GM12878 (cell line): ENCODE results near the gene DDX39B. TPM values are rescaled to one million over a fixed set of nuclear protein-coding genes. Genes with fewer than 3 reads are reported as not detected.

Source experiments
- ATAC-seq: fragments of 200-7000 bp; cut with Tn5 transposase; 3 replicates; pipeline ENCODE4 v1.9.1; 2020; ENCODE audit warnings: mild to moderate bottlenecking, moderate library complexity
- BruUV-seq: library from RNA; stranded (reverse); fragments of 400-500 nt; replicated peaks from 2 replicates; lab custom pipeline; 2021; lab: Mats Ljungman, UMichigan
- CTCF ChIA-PET: fragments of 300-600 bp; sonication (Branson Sonifier 250); formaldehyde crosslinking; extraction: SDS; loops from one replicate; lab custom pipeline; 2021; ENCODE audit warnings: inconsistent platforms; lab: Yijun Ruan, JAX
- POLR2A ChIA-PET: fragments of 350-600 bp; formaldehyde crosslinking; extraction: SDS; loops from one replicate; lab custom pipeline; 2021; ENCODE audit warnings: inconsistent platforms; lab: Charles Lee
- RAD21 ChIA-PET: fragments of 300-600 bp; sonication (Branson Sonifier 250); formaldehyde crosslinking; loops from one replicate; lab custom pipeline; 2023; ENCODE audit warnings: antibody characterized with exemption; ENCODE audit not compliant: unreplicated experiment; lab: Charles Lee
- SMC1A ChIA-PET: fragments of 300-600 bp; sonication (Branson Sonifier 250); formaldehyde crosslinking; loops from one replicate; lab custom pipeline; 2023; ENCODE audit not compliant: unreplicated experiment, uncharacterized antibody; lab: Charles Lee
- DNase-seq: peaks from one replicate; pipeline ENCODE4 v3.0.0-alpha.2; 2011; ENCODE audit warnings: low read depth, low spot score
- FAIRE-seq: peaks from 3 replicates; lab custom pipeline; 2011; peaks lifted over from hg19 to GRCh38; lab: Jason Lieb, UNC
- H2AFZ ChIP-seq: 2 replicates; pipeline ENCODE4 v1.6.0; 2011; ENCODE audit warnings: low read depth, low read length, control low read depth; ENCODE audit not compliant: control insufficient read depth
- H3K27ac ChIP-seq: 2 replicates; pipeline ENCODE4 v1.5.1; 2011; ENCODE audit warnings: control low read depth; ENCODE audit not compliant: control insufficient read depth, insufficient read depth
- H3K27me3 ChIP-seq, 2 experiments: replicated peaks in 1 of 2; 2 replicates each; pipeline versions ENCODE4 v1.6.0 to v1.6.1; 2011; ENCODE audit warnings: low read length in 1 of 2; ENCODE audit not compliant: control insufficient read depth in 2 of 2, insufficient read depth in 2 of 2
- H3K36me3 ChIP-seq, 2 experiments: 2 replicates each; pipeline ENCODE4 v1.5.1; 2011; ENCODE audit warnings: low read length in 1 of 2; ENCODE audit not compliant: control insufficient read depth in 2 of 2, insufficient read depth in 2 of 2
- H3K4me1 ChIP-seq: 2 replicates; pipeline ENCODE4 v1.6.1; 2011; ENCODE audit warnings: mild to moderate bottlenecking, low read length, moderate library complexity, mixed read lengths; ENCODE audit not compliant: control insufficient read depth, insufficient read depth
- H3K4me2 ChIP-seq: 2 replicates; pipeline ENCODE4 v1.6.0; 2011; ENCODE audit warnings: control low read depth; ENCODE audit not compliant: control insufficient read depth, insufficient read depth
- H3K4me3 ChIP-seq: fragments of 200-600 bp; sonication (generic); 2 replicates; pipeline ENCODE4 v1.5.1; 2016
- H3K79me2 ChIP-seq: 2 replicates; pipeline ENCODE4 v1.6.0; 2011; ENCODE audit warnings: low read length; ENCODE audit not compliant: control insufficient read depth, insufficient read depth
- H3K9ac ChIP-seq: 2 replicates; pipeline ENCODE4 v1.8.0; 2011; ENCODE audit warnings: low read length, control low read depth, mixed read lengths; ENCODE audit not compliant: control insufficient read depth, insufficient read depth
- H3K9me3 ChIP-seq: replicated peaks from 3 replicates; pipeline ENCODE4 v1.5.1; 2011; ENCODE audit warnings: mild to moderate bottlenecking, low read length; ENCODE audit not compliant: control insufficient read depth, insufficient read depth
- H4K20me1 ChIP-seq: 2 replicates; pipeline ENCODE4 v1.6.0; 2011; ENCODE audit not compliant: control insufficient read depth, insufficient read depth
- BCLAF1 ChIP-seq: fragments of 450-650 bp; IDR thresholded peaks from 2 replicates; pipeline ENCODE4 v1.6.1; 2017; ENCODE audit warnings: antibody characterized with exemption, mild to moderate bottlenecking, moderate library complexity
- CBX3 ChIP-seq: fragments of 200-600 bp; sonication (generic); IDR thresholded peaks from 2 replicates; pipeline ENCODE4 v1.6.1; 2016; ENCODE audit warnings: low read depth, borderline replicate concordance
- CHD2 ChIP-seq: IDR thresholded peaks from 2 replicates; pipeline ENCODE4 v1.6.1; 2011; ENCODE audit warnings: low read depth, low read length, improper control_type of control experiment, borderline replicate concordance
- EP300 ChIP-seq, 2 experiments: fragments of 150-350 bp in 1 of 2; IDR thresholded peaks; 2 replicates each; pipeline ENCODE4 v1.6.1; 2011 to 2012; ENCODE audit warnings: low read depth in 2 of 2, low read length in 2 of 2, borderline replicate concordance in 1 of 2, improper control_type of control experiment in 1 of 2, inconsistent platforms in 1 of 2; ENCODE audit not compliant: control insufficient read depth in 1 of 2
- IKZF2 ChIP-seq, 2 experiments: fragments of 450-650 bp; IDR thresholded peaks; 2 replicates each; pipeline ENCODE4 v1.6.1; 2017; ENCODE audit warnings: mild to moderate bottlenecking in 2 of 2, moderate library complexity in 2 of 2
- LARP7 ChIP-seq: fragments of 450-650 bp; IDR thresholded peaks from 2 replicates; pipeline ENCODE4 v1.6.1; 2017; ENCODE audit warnings: mild to moderate bottlenecking
- MTA2 ChIP-seq: fragments of 450-650 bp; IDR thresholded peaks from 2 replicates; pipeline ENCODE4 v1.6.1; 2016; ENCODE audit warnings: low read depth, mild to moderate bottlenecking, moderate library complexity
- MXI1 ChIP-seq: fragments of 150-350 bp; IDR thresholded peaks from 2 replicates; pipeline ENCODE4 v1.6.1; 2011; ENCODE audit warnings: low read depth, mild to moderate bottlenecking, inconsistent platforms, low read length, improper control_type of control experiment
- NR2C2 ChIP-seq: IDR thresholded peaks from 2 replicates; pipeline ENCODE4 v1.6.1; 2011; ENCODE audit warnings: borderline replicate concordance, low read depth; ENCODE audit not compliant: control insufficient read depth, insufficient read length
- POLR2A ChIP-seq: IDR thresholded peaks from 2 replicates; pipeline ENCODE4 v1.6.1; 2011; ENCODE audit warnings: low read depth, mild to moderate bottlenecking, low read length
- POLR2AphosphoS5 ChIP-seq: IDR thresholded peaks from 2 replicates; pipeline ENCODE4 v1.6.1; 2011; ENCODE audit warnings: mild to moderate bottlenecking, low read length, inconsistent platforms
- RBBP5 ChIP-seq: fragments of 200-600 bp; sonication (generic); conservative IDR thresholded peaks from 2 replicates; pipeline ENCODE4 v1.6.1; 2016
- RUNX3 ChIP-seq: IDR thresholded peaks from 2 replicates; pipeline ENCODE4 v1.6.1; 2012; ENCODE audit warnings: low read length, inconsistent platforms
- SREBF2 ChIP-seq: IDR thresholded peaks from 2 replicates; pipeline ENCODE4 v1.6.1; 2012; ENCODE audit warnings: mild to moderate bottlenecking, low read length
- SRF ChIP-seq, 2 experiments: IDR thresholded peaks; 2 replicates each; pipeline ENCODE4 v1.6.1; 2011; ENCODE audit warnings: low read depth in 2 of 2, low read length in 2 of 2, mild to moderate bottlenecking in 1 of 2, moderate library complexity in 1 of 2
- ZNF592 ChIP-seq: fragments of 450-650 bp; IDR thresholded peaks from 2 replicates; pipeline ENCODE4 v1.6.1; 2017; ENCODE audit warnings: mild to moderate bottlenecking, moderate library complexity
- WGBS: methylation state at CpG from one replicate; pipeline ENCODE4 v1.1.6; 2016; ENCODE audit warnings: low lambda C conversion rate; ENCODE audit not compliant: insufficient replicate concordance, insufficient coverage; ENCODE audit errors: missing lambda C conversion rate; 5-methylcytosine and 5-hydroxymethylcytosine counted together
- in situ Hi-C: fragments of 300-500 bp; cut with MboI; formaldehyde crosslinking; loops from 9 replicates; pipeline ENCODE4 v1.14.3; 2018; ENCODE audit warnings: mixed read lengths
- intact Hi-C: fragments of 100-400 bp; cut with micrococcal nuclease; formaldehyde crosslinking; loops from one replicate; pipeline ENCODE4 v1.14.2; 2022; ENCODE audit not compliant: unreplicated experiment
- polyA plus RNA-seq, 11 experiments: library from polyadenylated mRNA; depleted of rRNA in 4 of 11; unstranded in 6 of 11; stranded (reverse) in 5 of 11; fragments of >200 nt; fragmentation: Nextera tagmentation in 4 of 11; fragmentation: Illumina TruSeq in 1 of 11; extraction: Ambion mirVana in 4 of 11; extraction: Trizol in 1 of 11; gene quantifications; 1 replicate in 1 of 11; 2 replicates in 10 of 11; pipeline versions ENCODE4 v1.2.1 to v1.2.3, GENCODE V29; 2011 to 2016; ENCODE audit warnings: inconsistent platforms in 2 of 11, missing spikeins in 2 of 11, low read depth in 1 of 11
- total RNA-seq, 4 experiments: library from RNA; depleted of rRNA in 3 of 4; stranded (reverse); fragments of >200 nt in 3 of 4; fragmentation: Illumina TruSeq in 1 of 4; extraction: Trizol in 1 of 4; gene quantifications; 2 replicates each; pipeline versions ENCODE4 v1.2.1 to v1.2.3, GENCODE V29; 2013 to 2021

DDX39B gene
- total and polyA plus RNA-seq, 10 of the 15 experiments (the other 5 are each of a cell fraction or from before 2014, with no cell fraction given) = 271 to 661 (median 330) TPM

GRCh38 chr6:31493875-31494694 lies 47.7 kb downstream of the DDX39B start:
- no peak for FAIRE-seq
- peak overlapping the region; percentile 59 for H3K4me2 ChIP-seq
- H3K4me1 ChIP-seq = 0 out of 2 replicates have a peak, but pooled peaks cover 2% of the 10 kb centered on the region
- DNase-seq = peak; percentile 34
- ChIA-PET CTCF (interaction anchor here (0.7 to 7.0 kb wide), 22 partner anchors 11 to 879 kb away, joined by 3 to 100 read pairs (median 4); partner anchors contain the start of genes ABHD16A, ATP6V1G2, BAG6 and DDX39B), RAD21 (interaction anchor here (0.7 to 6.4 kb wide), 14 partner anchors 31 to 333 kb away, joined by 3 to 72 read pairs (median 4); partner anchors contain the start of genes ATP6V1G2, DDX39B, GPANK1 and HSPA1B), POLR2A (interaction anchor here (0.8 to 4.8 kb wide), 13 partner anchors 31 to 167 kb away, joined by 3 to 56 read pairs (median 5); partner anchors contain the start of genes AIF1, ATP6V1G2, C6orf47 and DDX39B), SMC1A (interaction anchor here (0.9 to 6.5 kb wide), 13 partner anchors 10 to 244 kb away, joined by 3 to 63 read pairs (median 5); partner anchors contain the start of genes ATP6V1G2, DDX39B and NFKBIL1)
- WGBS = under 1% methylated on average over 52 of the region's 58 CpGs
- H3K27ac ChIP-seq = peak overlapping the region; percentile 65
- BruUV-seq = no TSS peak
- no peaks in the 10 kb centered on the region; a peak in 1 of 4 replicates for H3K36me3 ChIP-seq
- H3K79me2 ChIP-seq = peaks cover 61% of the 10 kb centered on the region
- H3K27me3 ChIP-seq = no peaks in the 10 kb centered on the region
- H3K9me3 ChIP-seq = no peaks in the 10 kb centered on the region
- peak; percentile 73 for ATAC-seq
- peak overlapping the region; percentile 79 for H2AFZ ChIP-seq
- H3K4me3 ChIP-seq = peak overlapping the region; percentile 76
- in situ Hi-C loops = loop anchor here (5.0 kb wide), 2 partner anchors 48 to 103 kb away; partner anchors contain the start of gene DDX39B
- H4K20me1 ChIP-seq = no peaks in the 10 kb centered on the region
- H3K9ac ChIP-seq = peak overlapping the region; percentile 78
- intact Hi-C loops = loop anchor here (1.0 to 2.0 kb wide), 2 partner anchors 47 to 105 kb away; no protein-coding TSS in a partner anchor
- TF ChIP-seq POLR2A (0 out of 2 replicates have a peak, but pooled peaks have one; percentile 23), CHD2 (no peak), SRF (IDR thresholded peaks at IDR 0.05; ENCODE audit: low read depth in 2 of 2, low read length in 2 of 2) (no peak), RUNX3 (peak; percentile 42), EP300 (IDR thresholded peaks at IDR 0.05; ENCODE audit: borderline replicate concordance in 1 of 2, control insufficient read depth in 1 of 2, low read depth in 2 of 2, low read length in 2 of 2) (no peak), MTA2 (no peak), MXI1 (no peak), BCLAF1 (no peak), CBX3 (no peak), SREBF2 (no peak), POLR2AphosphoS5 (no peak), IKZF2 (IDR thresholded peaks at IDR 0.05) (peak in 1 of 2 experiments; percentile 51; a peak in 3 of 4 replicates), LARP7 (no peak), RBBP5 (no peak), NR2C2 (no peak), ZNF592 (no peak)
